Epithelial cell of esophagus (primary cell): ENCODE results near the gene TCP11.
"Not testable (repeated sequence)": the region's sequence is repeated elsewhere in the genome, so short reads cannot be mapped to it uniquely, and the experiment has no call there.

Source experiments
- DNase-seq: peaks from one replicate; pipeline ENCODE4 v3.0.0; 2010; ENCODE audit warnings: low read depth
- H3K4me3 ChIP-seq: 2 replicates; pipeline ENCODE4 v1.5.1; 2011; ENCODE audit warnings: mild to moderate bottlenecking, low read length, control low read depth
- CTCF ChIP-seq: IDR thresholded peaks from 2 replicates; pipeline ENCODE4 v1.5.1; 2011; ENCODE audit warnings: low read depth, mild to moderate bottlenecking, low read length, control low read depth, inconsistent platforms; ENCODE audit not compliant: insufficient read depth; ENCODE audit errors: missing control alignments

Gene TCP11

GRCh38 chr6:35140639-35141006 lies 516 bp downstream of the TCP11 start:
- no peak overlapping the region for H3K4me3 ChIP-seq
- DNase-seq, result no peak
- no peak for TF ChIP-seq CTCF

GRCh38 chr6:35139924-35140638 lies 1.1 kb downstream of the TCP11 start:
- peak; percentile 70 for DNase-seq
- H3K4me3 ChIP-seq, result no peak overlapping the region
- peak; percentile 89 for TF ChIP-seq CTCF

GRCh38 chr6:35139470-35139869 lies 1.7 kb downstream of the TCP11 start:
- H3K4me3 ChIP-seq, result no peak overlapping the region
- no peak for DNase-seq
- no peak for TF ChIP-seq CTCF

GRCh38 chr6:35138191-35138590 lies 2.9 kb downstream of the TCP11 start:
- not testable (repeated sequence) for DNase-seq, H3K4me3 ChIP-seq

GRCh38 chr6:35136185-35136584 lies 5.0 kb downstream of the TCP11 start:
- H3K4me3 ChIP-seq, result no peak overlapping the region
- TF ChIP-seq CTCF, result no peak
- DNase-seq, result no peak

- no peak overlapping the region for H3K4me3 ChIP-seq
- no peak for DNase-seq
- TF ChIP-seq CTCF, result no peak
Observed at GRCh38 chr6:35128496-35128895, 12.6 kb downstream of the TCP11 start.

GRCh38 chr6:35128042-35128441 lies 13.1 kb downstream of the TCP11 start:
- no peak for TF ChIP-seq CTCF
- H3K4me3 ChIP-seq, result no peak overlapping the region
- DNase-seq, result no peak

GRCh38 chr6:35124356-35124755 lies 16.8 kb downstream of the TCP11 start:
- TF ChIP-seq CTCF, result no peak
- peak; percentile 54 for DNase-seq
- H3K4me3 ChIP-seq, result no peak overlapping the region
